HG03039 (cell line): ENCODE results near the gene TEP1.
"Not testable (repeated sequence)": the region's sequence is repeated elsewhere in the genome, so short reads cannot be mapped to it uniquely, and the experiment has no call there.

Source experiments
- ATAC-seq: cut with Tn5 transposase; IDR thresholded peaks from one replicate; pipeline ENCODE4 v1.9.1; 2021; ENCODE audit warnings: mild to moderate bottlenecking, moderate library complexity; ENCODE audit not compliant: unreplicated experiment

Gene TEP1

GRCh38 chr14:20412876-20413743, at the start of gene TEP1:
Gene TEP1, minus strand, starts transcription at chr14:20413501. Its CDS starts 5,062 bp downstream, at chr14:20408439.
- ATAC-seq: peak; percentile 71

GRCh38 chr14:20461225-20462141, 48.2 kb upstream of the TEP1 start, which contains the start of gene PIP4P1:
Gene PIP4P1, minus strand, starts transcription at chr14:20461434. Its CDS starts 109 bp downstream, at chr14:20461325.
- ATAC-seq: peak; percentile 90

- peak; percentile 11 for ATAC-seq
Measured at GRCh38 chr14:20460458-20461224, 47.3 kb upstream of the TEP1 start.

GRCh38 chr14:20458031-20458789, 44.9 kb upstream of the TEP1 start:
- no peak for ATAC-seq

- no peak for ATAC-seq
Measured at GRCh38 chr14:20456971-20457370, 43.7 kb upstream of the TEP1 start.

- peak; percentile 50 for ATAC-seq
Measured at GRCh38 chr14:20455355-20456300, 42.3 kb upstream of the TEP1 start.

- peak; percentile 88 for ATAC-seq
Measured at GRCh38 chr14:20454516-20455354, 41.4 kb upstream of the TEP1 start, which contains the start of the genes APEX1 and OSGEP. Gene APEX1, plus strand, starts transcription at chr14:20455226. Its CDS starts 420 bp downstream, at chr14:20455646. Gene OSGEP, minus strand, starts transcription at chr14:20454812. Its CDS starts 129 bp downstream, at chr14:20454683.

- ATAC-seq: not testable (repeated sequence)
Measured at GRCh38 chr14:20452831-20453230, 39.5 kb upstream of the TEP1 start.

- no peak for ATAC-seq
Measured at GRCh38 chr14:20446889-20447288, 33.6 kb upstream of the TEP1 start.

- not testable (repeated sequence) for ATAC-seq
Measured at GRCh38 chr14:20443650-20444049, 30.3 kb upstream of the TEP1 start.

- ATAC-seq: no peak
Measured at GRCh38 chr14:20441461-20441860, 28.2 kb upstream of the TEP1 start.

- ATAC-seq: no peak
Measured at GRCh38 chr14:20440882-20441281, 27.6 kb upstream of the TEP1 start.

GRCh38 chr14:20440465-20440864, 27.2 kb upstream of the TEP1 start:
- no peak for ATAC-seq

- ATAC-seq: no peak
Measured at GRCh38 chr14:20438664-20439063, 25.4 kb upstream of the TEP1 start.

GRCh38 chr14:20436363-20436755, 23.1 kb upstream of the TEP1 start:
- no peak for ATAC-seq

GRCh38 chr14:20435582-20436362, 22.5 kb upstream of the TEP1 start, which contains the start of gene KLHL33:
Gene KLHL33, minus strand, starts transcription at chr14:20436166. Its CDS starts 355 bp downstream, at chr14:20435811.
- ATAC-seq: no peak
